SK-N-SH (cell line): ENCODE data around the gene INHBB. TPM values are rescaled to one million over a fixed set of nuclear protein-coding genes. Genes with fewer than 3 reads are reported as not detected.

Experiments used
- CTCF ChIA-PET: fragments of 300-600, 350-600 bp; formaldehyde crosslinking; extraction: SDS; loops from one replicate; lab custom pipeline; 2021; lab: Yijun Ruan, JAX
- POLR2A ChIA-PET: fragments of 350-600 bp; sonication (Branson Sonifier 250); formaldehyde crosslinking; extraction: SDS; loops from one replicate; lab custom pipeline; 2020; ENCODE audit warnings: antibody characterized with exemption, inconsistent platforms; lab: Yijun Ruan, JAX
- DNase-seq: peaks from one replicate; pipeline ENCODE4 v3.0.0; 2012
- H2AFZ ChIP-seq: fragments of 200-600 bp; sonication (generic); 2 replicates; pipeline ENCODE4 v1.8.1; 2016; ENCODE audit warnings: antibody characterized with exemption, mild to moderate bottlenecking, low read depth
- H3F3A ChIP-seq: fragments of 200-600 bp; sonication (generic); replicated peaks from 2 replicates; pipeline ENCODE3; 2016; ENCODE audit warnings: antibody characterized with exemption, mild to moderate bottlenecking; ENCODE audit not compliant: insufficient read depth
- H3K27ac ChIP-seq, 2 experiments: fragments of 200-500 bp in 1 of 2; fragments of 200-600 bp in 1 of 2; sonication (Bioruptor generic) in 1 of 2; sonication (generic), shearing (Covaris generic) in 1 of 2; 2 replicates each; pipeline versions ENCODE4 v1.5.1 to v1.6.1; 2014 to 2016; ENCODE audit warnings: low read depth in 2 of 2, inconsistent platforms in 1 of 2, low read length in 1 of 2, mild to moderate bottlenecking in 1 of 2, mixed read lengths in 1 of 2
- H3K27me3 ChIP-seq: fragments of 200-600 bp; sonication (generic), shearing (Covaris generic); 2 replicates; pipeline ENCODE4 v1.6.1; 2016; ENCODE audit warnings: mixed run types; ENCODE audit not compliant: insufficient read depth
- H3K36me3 ChIP-seq, 2 experiments: fragments of 200-500 bp in 1 of 2; fragments of 200-600 bp in 1 of 2; sonication (Bioruptor generic) in 1 of 2; sonication (generic) in 1 of 2; replicated peaks in 1 of 2; 2 replicates each; pipeline versions ENCODE3 to v1.5.1; 2014 to 2016; ENCODE audit warnings: low read length in 1 of 2, mild to moderate bottlenecking in 1 of 2; ENCODE audit not compliant: insufficient read depth in 2 of 2, control insufficient read depth in 1 of 2
- H3K4me1 ChIP-seq, 2 experiments: fragments of 200-500 bp in 1 of 2; fragments of 200-600 bp in 1 of 2; sonication (Bioruptor generic) in 1 of 2; sonication (generic), shearing (Covaris generic) in 1 of 2; 2 replicates each; pipeline versions ENCODE4 v1.5.1 to v1.6.1; 2014 to 2016; ENCODE audit warnings: low read depth in 1 of 2, low read length in 1 of 2, mixed run types in 1 of 2; ENCODE audit not compliant: insufficient read depth in 2 of 2, control insufficient read depth in 1 of 2
- H3K4me2 ChIP-seq: fragments of 200-600 bp; sonication (generic), shearing (Covaris generic); 2 replicates; pipeline ENCODE4 v1.6.1; 2017; ENCODE audit warnings: mixed run types
- H3K4me3 ChIP-seq, 2 experiments: fragments of 200-500 bp in 1 of 2; fragments of 200-600 bp in 1 of 2; sonication (Bioruptor generic) in 1 of 2; sonication (generic), shearing (Covaris generic) in 1 of 2; 2 replicates each; pipeline versions ENCODE4 v1.5.1 to v1.8.1; 2014 to 2016; ENCODE audit warnings: low read depth in 2 of 2, inconsistent platforms in 1 of 2, low read length in 1 of 2, mild to moderate bottlenecking in 1 of 2, mixed read lengths in 1 of 2, moderate library complexity in 1 of 2
- H3K79me2 ChIP-seq: fragments of 200-600 bp; sonication (generic); 2 replicates; pipeline ENCODE4 v1.8.1; 2017; ENCODE audit warnings: mild to moderate bottlenecking; ENCODE audit not compliant: insufficient read depth
- H3K9ac ChIP-seq: fragments of 200-600 bp; sonication (generic); 2 replicates; pipeline ENCODE4 v1.6.1; 2017; ENCODE audit warnings: mixed run types
- H3K9me2 ChIP-seq: fragments of 200-600 bp; sonication (generic); 2 replicates; pipeline ENCODE4 v1.6.1; 2017; ENCODE audit warnings: mixed run types
- H3K9me3 ChIP-seq: fragments of 200-600 bp; sonication (generic); 2 replicates; pipeline ENCODE4 v1.6.1; 2017; ENCODE audit warnings: mixed run types, mild to moderate bottlenecking, moderate library complexity
- H4K20me1 ChIP-seq: fragments of 200-600 bp; sonication (generic); 2 replicates; pipeline ENCODE4 v1.6.1; 2017; ENCODE audit warnings: mild to moderate bottlenecking, mixed run types; ENCODE audit not compliant: insufficient read depth
- ELF1 ChIP-seq: IDR thresholded peaks from 2 replicates; pipeline ENCODE4 v1.4.0; 2012
- EP300 ChIP-seq, 2 experiments: IDR thresholded peaks; 2 replicates each; pipeline versions ENCODE4 v1.4.0 to v1.6.1; 2012; ENCODE audit warnings: borderline replicate concordance in 1 of 2, low read depth in 1 of 2, low read length in 1 of 2
- FOXJ3 ChIP-seq: sonication (generic); formaldehyde crosslinking; IDR thresholded peaks from 2 replicates; pipeline ENCODE4 v1.5.1; 2020; ENCODE audit warnings: mild to moderate bottlenecking, missing genetic modification reagents
- GABPA ChIP-seq: IDR thresholded peaks from 2 replicates; pipeline ENCODE4 v1.4.0; 2012; ENCODE audit warnings: low read depth, mild to moderate bottlenecking
- GATA2 ChIP-seq: sonication (generic); formaldehyde crosslinking; IDR thresholded peaks from 2 replicates; pipeline ENCODE4 v1.5.0; 2020; ENCODE audit warnings: mild to moderate bottlenecking, missing genetic modification reagents
- JUND ChIP-seq: IDR thresholded peaks from 2 replicates; pipeline ENCODE4 v1.4.0; 2012
- MAX ChIP-seq: IDR thresholded peaks from 2 replicates; pipeline ENCODE4 v1.4.0; 2012; ENCODE audit warnings: low read depth
- MXI1 ChIP-seq: IDR thresholded peaks from 2 replicates; pipeline ENCODE4 v1.6.1; 2012; ENCODE audit warnings: mild to moderate bottlenecking, low read depth, low read length, improper control_type of control experiment
- POLR2AphosphoS5 ChIP-seq: IDR thresholded peaks from 2 replicates; pipeline ENCODE4 v1.6.1; 2012; ENCODE audit warnings: low read depth, low read length
- SIN3A ChIP-seq: IDR thresholded peaks from 2 replicates; pipeline ENCODE4 v1.6.1; 2012; ENCODE audit warnings: low read depth, mild to moderate bottlenecking, low read length, moderate library complexity, borderline replicate concordance
- TAF1 ChIP-seq: IDR thresholded peaks from 2 replicates; pipeline ENCODE4 v1.6.1; 2012; ENCODE audit warnings: low read depth, mild to moderate bottlenecking, low read length, moderate library complexity, borderline replicate concordance
- TCF12 ChIP-seq: IDR thresholded peaks from 2 replicates; pipeline ENCODE4 v1.4.0; 2012
- TEAD4 ChIP-seq: IDR thresholded peaks from 2 replicates; pipeline ENCODE4 v1.4.0; 2012; ENCODE audit warnings: mild to moderate bottlenecking, borderline replicate concordance; ENCODE audit not compliant: insufficient read depth
- USF1 ChIP-seq: IDR thresholded peaks from 2 replicates; pipeline ENCODE4 v1.4.0; 2012; ENCODE audit warnings: low read depth, borderline replicate concordance
- YY1 ChIP-seq: IDR thresholded peaks from 2 replicates; pipeline ENCODE4 v1.4.0; 2012; ENCODE audit warnings: low read depth, mild to moderate bottlenecking
- WGBS: methylation state at CpG from one replicate; pipeline ENCODE4 v1.1.6; 2017; ENCODE audit warnings: low lambda C conversion rate; 5-methylcytosine and 5-hydroxymethylcytosine counted together
- polyA plus RNA-seq, 3 experiments: library from polyadenylated mRNA; depleted of rRNA; stranded (reverse); fragments of >200 nt; gene quantifications; 2 replicates each; pipeline ENCODE4 v1.2.3, GENCODE V29; 2012
- TF ChIP-seq, protein P1 (sequence below): IDR thresholded peaks from 2 replicates; pipeline ENCODE4; 2012
- TF ChIP-seq, protein P2 (sequence below): IDR thresholded peaks from 2 replicates; pipeline ENCODE4 v1.4.0; 2012; ENCODE audit warnings: low read depth, borderline replicate concordance

The INHBB gene
- polyA plus RNA-seq, 1 of the 3 experiments (the other 2 are of a cell fraction): 0.03 TPM

- 81% methylated on average over 13 of the region's 18 CpGs for WGBS
- Histone ChIP-seq H3K9me2 (no peaks in the 10 kb centered on the region), H3F3A (no peaks in the 10 kb centered on the region), H3K9ac (no peak overlapping the region), H2AFZ (no peak overlapping the region), H3K36me3 (no peaks in the 10 kb centered on the region), H3K27me3 (no peaks in the 10 kb centered on the region), H3K27ac (no peak overlapping the region), H3K4me1 (peaks cover 0 to 2% of the 10 kb centered on the region in 2 experiments; a peak in 1 of 4 replicates), H4K20me1 (no peaks in the 10 kb centered on the region)
- no peak for DNase-seq
- ChIA-PET CTCF (interaction anchor here (0.6 to 3.8 kb wide), 3 partner anchors 15 to 782 kb away, joined by 3 to 9 read pairs (median 4); no protein-coding TSS in a partner anchor), POLR2A (no interaction called here)
- TF ChIP-seq TEAD4: no peak
- TF ChIP-seq GATA2 (CRISPR knock-in tag): no peak
- TF ChIP-seq MAX: no peak
- no peak for TF ChIP-seq EP300 (IDR thresholded peaks at IDR 0.05; ENCODE audit: borderline replicate concordance in 1 of 2, low read depth in 1 of 2, low read length in 1 of 2)
- TF ChIP-seq ELF1: no peak
- TF ChIP-seq MXI1: no peak
- no peak for TF ChIP-seq GABPA
- no peak for TF ChIP-seq FOXJ3 (CRISPR knock-in tag)
- no peak for TF ChIP-seq JUND
- TF ChIP-seq TAF1: no peak
- no peak for TF ChIP-seq USF1
- TF ChIP-seq, protein P1, sequence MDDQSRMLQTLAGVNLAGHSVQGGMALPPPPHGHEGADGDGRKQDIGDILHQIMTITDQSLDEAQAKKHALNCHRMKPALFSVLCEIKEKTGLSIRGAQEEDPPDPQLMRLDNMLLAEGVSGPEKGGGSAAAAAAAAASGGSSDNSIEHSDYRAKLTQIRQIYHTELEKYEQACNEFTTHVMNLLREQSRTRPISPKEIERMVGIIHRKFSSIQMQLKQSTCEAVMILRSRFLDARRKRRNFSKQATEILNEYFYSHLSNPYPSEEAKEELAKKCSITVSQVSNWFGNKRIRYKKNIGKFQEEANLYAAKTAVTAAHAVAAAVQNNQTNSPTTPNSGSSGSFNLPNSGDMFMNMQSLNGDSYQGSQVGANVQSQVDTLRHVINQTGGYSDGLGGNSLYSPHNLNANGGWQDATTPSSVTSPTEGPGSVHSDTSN: no peak
- TF ChIP-seq SIN3A: no peak
- no peak for TF ChIP-seq POLR2AphosphoS5
- no peak for TF ChIP-seq YY1
- no peak for TF ChIP-seq TCF12
- TF ChIP-seq, protein P2, sequence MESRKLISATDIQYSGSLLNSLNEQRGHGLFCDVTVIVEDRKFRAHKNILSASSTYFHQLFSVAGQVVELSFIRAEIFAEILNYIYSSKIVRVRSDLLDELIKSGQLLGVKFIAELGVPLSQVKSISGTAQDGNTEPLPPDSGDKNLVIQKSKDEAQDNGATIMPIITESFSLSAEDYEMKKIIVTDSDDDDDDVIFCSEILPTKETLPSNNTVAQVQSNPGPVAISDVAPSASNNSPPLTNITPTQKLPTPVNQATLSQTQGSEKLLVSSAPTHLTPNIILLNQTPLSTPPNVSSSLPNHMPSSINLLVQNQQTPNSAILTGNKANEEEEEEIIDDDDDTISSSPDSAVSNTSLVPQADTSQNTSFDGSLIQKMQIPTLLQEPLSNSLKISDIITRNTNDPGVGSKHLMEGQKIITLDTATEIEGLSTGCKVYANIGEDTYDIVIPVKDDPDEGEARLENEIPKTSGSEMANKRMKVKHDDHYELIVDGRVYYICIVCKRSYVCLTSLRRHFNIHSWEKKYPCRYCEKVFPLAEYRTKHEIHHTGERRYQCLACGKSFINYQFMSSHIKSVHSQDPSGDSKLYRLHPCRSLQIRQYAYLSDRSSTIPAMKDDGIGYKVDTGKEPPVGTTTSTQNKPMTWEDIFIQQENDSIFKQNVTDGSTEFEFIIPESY: no peak
- TF ChIP-seq, all 33 proteins: peak for 0
- Histone ChIP-seq H3K4me3 (no peak overlapping the region), H3K79me2 (no peaks in the 10 kb centered on the region), H3K9me3 (no peaks in the 10 kb centered on the region), H3K4me2 (no peak overlapping the region)
Measured at GRCh38 chr2:120319686-120320317, 26.1 kb upstream of the INHBB start.
